Right lobe of liver (tissue), 6 donors: Measurements from ENCODE around the gene CCDC86. TPM values are rescaled to one million over a fixed set of nuclear protein-coding genes. Genes with fewer than 3 reads are reported as not detected.

ENCODE experiments used
- ATAC-seq, 4 donors: fragments of 200-7000 bp; cut with Tn5 transposase; one replicate each; pipeline ENCODE4 v1.9.1; 2020; ENCODE audit warnings: mild to moderate bottlenecking in 4 of 4, moderate library complexity in 4 of 4
- DNase-seq, 3 donors: peaks; one replicate each; pipeline ENCODE4 v3.0.0-alpha.2; 2020
- H3K27ac ChIP-seq, 3 donors: fragments of 200-600 bp; one replicate each; pipeline ENCODE4 v1.8.0; 2022
- H3K27me3 ChIP-seq, 2 donors: fragments of 200-600 bp; one replicate each; pipeline ENCODE4 v1.8.0; 2022
- H3K36me3 ChIP-seq, 4 donors: fragments of 200-600 bp; sonication (generic) in 1 of 4; one replicate each; pipeline versions ENCODE4 v1.5.1 to v1.8.0; 2017 to 2022; ENCODE audit warnings: control low read depth in 1 of 4
- H3K4me1 ChIP-seq, 4 donors: fragments of 200-600 bp; sonication (generic) in 1 of 4; one replicate each; pipeline versions ENCODE4 v1.5.1 to v1.8.0; 2017 to 2022; ENCODE audit warnings: control low read depth in 1 of 4
- H3K4me3 ChIP-seq, 3 donors: fragments of 200-600 bp; one replicate each; pipeline ENCODE4 v1.8.0; 2022
- H3K9me3 ChIP-seq, 4 donors: fragments of 200-600 bp; sonication (generic) in 1 of 4; one replicate each; pipeline versions ENCODE4 v1.5.1 to v1.8.0; 2017 to 2022; ENCODE audit warnings: control low read depth in 1 of 4
- POLR2A ChIP-seq: fragments of 450-650 bp; IDR thresholded peaks from one replicate; pipeline ENCODE4 v1.6.1; 2017; ENCODE audit warnings: antibody characterized with exemption, mild to moderate bottlenecking
- WGBS: methylation state at CpG from one replicate; pipeline ENCODE4 v1.1.6; 2018; ENCODE audit warnings: low coverage, low lambda C conversion rate; ENCODE audit not compliant: insufficient coverage; ENCODE audit errors: missing lambda C conversion rate; 5-methylcytosine and 5-hydroxymethylcytosine counted together
- intact Hi-C, 2 donors: fragments of 100-400 bp; cut with DNase I; formaldehyde crosslinking; loops; one replicate each; pipeline versions ENCODE4 v1.11.2 to v1.14.1; 2022
- total RNA-seq, 6 experiments: library from RNA; depleted of rRNA in 2 of 6; stranded (reverse); fragments of >200 nt in 2 of 6; fragmentation: NEBNext Ultra II Directional in 3 of 6; extraction: Animal tissue kit (Norgen Biotek cat#: 25700) in 3 of 6; gene quantifications; one replicate each; pipeline versions ENCODE4 v1.1.0 to v1.2.4, GENCODE V29; 2016 to 2023
- TF ChIP-seq, protein P1 (sequence below), 4 donors: fragments of 200-600 bp in 3 of 4; fragments of 450-650 bp in 1 of 4; IDR thresholded peaks; one replicate each; pipeline versions ENCODE4 v1.5.1 to v1.8.0; 2016 to 2022; ENCODE audit warnings: antibody characterized with exemption in 4 of 4, mild to moderate bottlenecking in 2 of 4
- donor health status: DM: no; HTN: yes; CAD: no.
- donor health status: DM: no; HTN: no; CAD: no.
- donor health status: DM: no; HTN: no; CAD: no.
- donor health status: DM: no; HTN: yes; CAD: no.
- donor health status: DM: no; HTN: yes; CAD: no.

The CCDC86 gene
- total RNA-seq, 6 experiments from 2014 or later, result 4.9 to 17.8 (median 8.6) TPM

DNA sequence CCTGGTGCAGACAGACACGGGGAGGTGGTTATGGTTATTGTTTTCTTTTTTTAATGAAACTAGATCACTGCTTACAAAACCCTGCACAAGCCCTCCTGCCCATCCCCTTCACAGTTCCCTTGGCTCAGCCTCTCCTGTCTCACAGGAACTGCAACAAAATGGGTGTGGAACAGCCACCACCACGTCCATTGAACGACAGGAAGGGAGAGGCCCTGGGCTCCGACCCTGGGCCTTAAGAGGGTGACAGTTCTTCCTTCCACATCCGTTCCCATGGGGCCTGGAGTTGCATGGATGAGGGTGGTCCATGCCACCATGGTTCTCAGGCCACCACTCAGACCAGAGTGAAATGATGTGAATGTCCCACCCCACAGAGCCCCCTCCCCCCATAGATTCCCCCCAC, 48.8 kb downstream of the CCDC86 start:
- H3K27me3 ChIP-seq, result no peaks in the 10 kb centered on the region
- no peak overlapping the region for H3K27ac ChIP-seq
- no peaks in the 10 kb centered on the region for H3K4me1 ChIP-seq
- ATAC-seq (peak in 1 of 4 donors; percentile 12), DNase-seq (no peak)
- peaks cover 0 to 33% (median 8%) of the 10 kb centered on the region in 4 donors for H3K36me3 ChIP-seq
- no peaks in the 10 kb centered on the region for H3K9me3 ChIP-seq
- no peak overlapping the region for H3K4me3 ChIP-seq
- intact Hi-C loops, result no loop called here
- 43% methylated on average over 4 of the region's 5 CpGs for WGBS
- TF ChIP-seq POLR2A, result no peak
- TF ChIP-seq, protein P1, sequence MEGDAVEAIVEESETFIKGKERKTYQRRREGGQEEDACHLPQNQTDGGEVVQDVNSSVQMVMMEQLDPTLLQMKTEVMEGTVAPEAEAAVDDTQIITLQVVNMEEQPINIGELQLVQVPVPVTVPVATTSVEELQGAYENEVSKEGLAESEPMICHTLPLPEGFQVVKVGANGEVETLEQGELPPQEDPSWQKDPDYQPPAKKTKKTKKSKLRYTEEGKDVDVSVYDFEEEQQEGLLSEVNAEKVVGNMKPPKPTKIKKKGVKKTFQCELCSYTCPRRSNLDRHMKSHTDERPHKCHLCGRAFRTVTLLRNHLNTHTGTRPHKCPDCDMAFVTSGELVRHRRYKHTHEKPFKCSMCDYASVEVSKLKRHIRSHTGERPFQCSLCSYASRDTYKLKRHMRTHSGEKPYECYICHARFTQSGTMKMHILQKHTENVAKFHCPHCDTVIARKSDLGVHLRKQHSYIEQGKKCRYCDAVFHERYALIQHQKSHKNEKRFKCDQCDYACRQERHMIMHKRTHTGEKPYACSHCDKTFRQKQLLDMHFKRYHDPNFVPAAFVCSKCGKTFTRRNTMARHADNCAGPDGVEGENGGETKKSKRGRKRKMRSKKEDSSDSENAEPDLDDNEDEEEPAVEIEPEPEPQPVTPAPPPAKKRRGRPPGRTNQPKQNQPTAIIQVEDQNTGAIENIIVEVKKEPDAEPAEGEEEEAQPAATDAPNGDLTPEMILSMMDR (IDR thresholded peaks at IDR 0.05), result no peak

DNA sequence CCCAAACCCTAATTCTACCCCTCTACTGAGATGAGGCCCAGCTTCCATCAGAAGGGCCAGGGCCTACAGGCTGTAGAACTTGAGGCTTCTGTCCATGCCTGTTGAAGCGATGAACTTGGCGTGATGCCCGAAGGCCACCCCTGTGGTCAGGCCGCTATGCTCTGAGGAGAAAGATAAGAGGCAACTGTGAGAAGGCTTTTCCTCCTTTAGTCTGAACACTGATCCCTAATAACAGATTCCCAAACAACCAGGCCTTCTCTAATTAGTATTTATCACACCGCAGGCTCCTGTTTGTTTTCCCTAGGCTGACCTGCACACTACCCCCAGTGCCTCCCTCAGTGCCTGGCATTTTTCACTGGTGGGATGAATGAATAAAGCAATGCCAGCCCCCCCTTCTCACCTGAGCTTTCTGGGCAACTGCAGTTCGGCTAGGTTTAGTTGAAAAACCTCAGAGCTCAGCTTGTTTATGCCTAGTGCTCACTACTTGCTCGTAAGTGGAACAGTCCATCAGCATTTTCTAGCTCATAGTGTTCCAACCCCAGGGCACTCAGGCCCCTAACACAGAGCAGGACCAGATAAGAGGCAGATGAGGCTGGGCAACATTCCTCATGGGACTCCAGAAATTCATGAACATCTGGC, 49.3 kb downstream of the CCDC86 start:
- Histone ChIP-seq H3K4me3 (no peak overlapping the region), H3K27ac (no peak overlapping the region), H3K9me3 (no peaks in the 10 kb centered on the region), H3K4me1 (no peaks in the 10 kb centered on the region), H3K36me3 (peaks cover 0 to 38% (median 10%) of the 10 kb centered on the region in 4 donors), H3K27me3 (no peaks in the 10 kb centered on the region)
- ATAC-seq (peak in 3 of 4 donors; percentile 20 to 41 (median 30)), DNase-seq (no peak)
- TF ChIP-seq, protein P1 (IDR thresholded peaks at IDR 0.05), result no peak
- TF ChIP-seq POLR2A, result no peak
- intact Hi-C loops, result no loop called here
- 80% methylated on average over 2 of the region's 7 CpGs for WGBS

DNA sequence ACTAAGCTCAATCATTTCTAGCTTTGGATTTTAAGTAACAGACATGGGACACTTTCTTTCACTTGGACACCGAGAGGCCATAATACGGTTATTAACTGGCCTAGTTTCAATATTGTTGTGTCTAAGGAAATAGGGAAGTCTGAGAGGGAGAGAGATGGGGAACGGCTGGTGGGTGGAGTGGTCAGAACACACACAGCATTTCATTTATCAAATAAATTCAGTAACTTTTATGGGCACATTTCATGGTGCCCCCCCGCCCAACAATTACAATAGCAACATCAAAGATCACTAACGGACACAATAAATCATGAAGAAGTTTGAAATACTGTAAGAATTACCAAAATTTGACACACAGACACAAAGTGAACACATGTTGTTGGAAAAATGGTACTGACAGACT, 53.8 kb downstream of the CCDC86 start:
- 88% methylated on average over 5 of the region's 5 CpGs for WGBS
- no peak for TF ChIP-seq POLR2A
- TF ChIP-seq, protein P1 (IDR thresholded peaks at IDR 0.05), result no peak
- peaks cover 0 to 6% (median 0%) of the 10 kb centered on the region in 4 donors for H3K4me1 ChIP-seq
- H3K36me3 ChIP-seq, result peaks cover 9 to 77% (median 39%) of the 10 kb centered on the region in 4 donors
- no peak for ATAC-seq
- no peaks in the 10 kb centered on the region for H3K27me3 ChIP-seq
- no peak overlapping the region for H3K4me3 ChIP-seq
- H3K9me3 ChIP-seq, result no peaks in the 10 kb centered on the region
- no peak overlapping the region for H3K27ac ChIP-seq
- DNase-seq, result no peak
- intact Hi-C loops, result no loop called here

DNA sequence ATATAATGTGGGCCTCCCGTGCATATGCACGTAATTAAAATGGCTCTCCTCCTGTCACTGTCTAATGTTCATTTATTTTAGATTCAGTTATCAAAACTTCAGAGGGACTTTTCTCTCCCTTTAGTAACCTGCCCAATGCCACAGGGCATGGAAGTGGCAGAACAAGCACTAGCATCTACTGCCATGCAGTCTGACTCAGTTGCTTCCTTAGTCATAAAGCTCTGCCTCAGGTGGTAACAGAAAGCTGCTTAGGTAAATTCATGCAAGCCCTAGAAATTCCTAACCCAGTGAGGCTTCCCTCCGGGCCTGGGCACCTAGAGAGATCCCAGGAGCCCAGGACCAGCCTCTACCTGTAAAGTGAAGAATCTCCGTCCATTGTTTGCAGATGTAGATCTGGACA, 55.6 kb downstream of the CCDC86 start:
- Histone ChIP-seq H3K4me3 (no peak overlapping the region), H3K27me3 (no peaks in the 10 kb centered on the region), H3K36me3 (peaks cover 9 to 93% (median 47%) of the 10 kb centered on the region in 4 donors), H3K9me3 (no peaks in the 10 kb centered on the region), H3K4me1 (peaks cover 0 to 6% (median 0%) of the 10 kb centered on the region in 4 donors), H3K27ac (no peak overlapping the region)
- no peak for ATAC-seq
- WGBS, result 92% methylated on average over 3 of the region's 4 CpGs
- intact Hi-C loops, result no loop called here
- DNase-seq, result no peak
- TF ChIP-seq, protein P1 (IDR thresholded peaks at IDR 0.05), result no peak
- no peak for TF ChIP-seq POLR2A
